ENCODE results near the gene FBXO11.
A peak's percentile ranks its signal among the peaks of the same experiment; 100 is the strongest.

DNA sequence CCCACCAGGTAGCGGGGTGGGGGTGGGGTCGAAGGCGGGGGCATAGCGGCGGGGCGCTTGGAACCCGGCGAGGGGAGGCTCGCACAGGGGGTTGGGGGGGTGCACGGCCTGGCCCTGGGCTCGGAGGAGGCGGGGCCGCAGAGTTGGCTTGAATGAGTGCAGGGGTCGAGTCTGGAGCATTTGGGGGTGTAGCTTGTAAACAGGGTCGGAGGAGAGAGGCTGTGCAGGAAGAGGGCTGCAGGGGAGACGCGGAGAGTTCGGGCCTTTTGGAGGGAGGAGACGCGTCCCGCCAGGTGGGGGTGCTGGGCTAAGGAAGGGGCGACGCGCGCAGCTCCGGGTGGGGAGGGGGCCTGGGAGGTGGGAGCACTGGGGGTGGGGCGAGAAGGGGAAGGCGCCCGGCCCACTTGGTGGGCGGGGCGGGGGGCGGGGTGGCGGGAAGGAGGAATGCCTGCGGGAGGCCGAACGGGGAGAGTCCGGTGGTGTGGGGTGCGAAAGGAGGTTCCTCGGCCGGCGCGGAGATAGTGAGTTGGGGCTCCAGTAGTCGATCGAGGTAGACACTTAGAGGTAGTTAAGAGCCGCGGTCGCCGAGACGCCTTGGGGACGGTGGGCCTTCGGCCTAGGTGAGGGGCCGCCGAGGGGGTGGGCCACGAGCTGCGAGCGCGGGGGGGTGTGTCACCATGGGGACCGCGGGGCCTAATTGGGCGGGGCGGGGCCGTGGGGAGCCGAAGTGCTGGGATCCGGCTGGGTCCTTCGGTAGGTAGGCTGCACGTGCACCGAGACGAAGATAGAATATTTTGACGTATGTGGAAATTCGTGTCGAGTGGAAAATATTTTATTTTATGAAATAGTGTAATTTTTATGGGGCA lies 122.6 kb downstream of the FBXO11 start:
- TF ChIP-seq NFYB (IDR thresholded peaks at IDR 0.05; ENCODE audit: insufficient read depth, low read depth, low read length) (no peak), POLR2AphosphoS5 (IDR thresholded peaks at IDR 0.05; ENCODE audit: low read length) (peak; percentile 30; the same call in 1 of the 2 replicates), EZH2 (IDR thresholded peaks at IDR 0.05; ENCODE audit: borderline replicate concordance, control insufficient read depth, low read depth, low read length) (no peak)
- TF ChIP-seq, protein P1, sequence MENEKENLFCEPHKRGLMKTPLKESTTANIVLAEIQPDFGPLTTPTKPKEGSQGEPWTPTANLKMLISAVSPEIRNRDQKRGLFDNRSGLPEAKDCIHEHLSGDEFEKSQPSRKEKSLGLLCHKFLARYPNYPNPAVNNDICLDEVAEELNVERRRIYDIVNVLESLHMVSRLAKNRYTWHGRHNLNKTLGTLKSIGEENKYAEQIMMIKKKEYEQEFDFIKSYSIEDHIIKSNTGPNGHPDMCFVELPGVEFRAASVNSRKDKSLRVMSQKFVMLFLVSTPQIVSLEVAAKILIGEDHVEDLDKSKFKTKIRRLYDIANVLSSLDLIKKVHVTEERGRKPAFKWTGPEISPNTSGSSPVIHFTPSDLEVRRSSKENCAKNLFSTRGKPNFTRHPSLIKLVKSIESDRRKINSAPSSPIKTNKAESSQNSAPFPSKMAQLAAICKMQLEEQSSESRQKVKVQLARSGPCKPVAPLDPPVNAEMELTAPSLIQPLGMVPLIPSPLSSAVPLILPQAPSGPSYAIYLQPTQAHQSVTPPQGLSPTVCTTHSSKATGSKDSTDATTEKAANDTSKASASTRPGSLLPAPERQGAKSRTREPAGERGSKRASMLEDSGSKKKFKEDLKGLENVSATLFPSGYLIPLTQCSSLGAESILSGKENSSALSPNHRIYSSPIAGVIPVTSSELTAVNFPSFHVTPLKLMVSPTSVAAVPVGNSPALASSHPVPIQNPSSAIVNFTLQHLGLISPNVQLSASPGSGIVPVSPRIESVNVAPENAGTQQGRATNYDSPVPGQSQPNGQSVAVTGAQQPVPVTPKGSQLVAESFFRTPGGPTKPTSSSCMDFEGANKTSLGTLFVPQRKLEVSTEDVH (IDR thresholded peaks at IDR 0.05; ENCODE audit: low read depth, partially characterized antibody) = no peak

Measured in GM12878 (cell line).